LNCaP clone FGC (cell line): ENCODE results near the gene TMEM131.

Experiments
- DNase-seq: peaks from one replicate; pipeline ENCODE4 v3.0.0-alpha.2; 2011; ENCODE audit warnings: low read depth
- H3K4me3 ChIP-seq: 2 replicates; pipeline ENCODE4 v1.5.1; 2011; ENCODE audit warnings: mild to moderate bottlenecking, low read depth, low read length, control low read depth
- TF ChIP-seq, protein P1 (sequence below): IDR thresholded peaks from 2 replicates; pipeline ENCODE4 v1.5.1; 2012; ENCODE audit warnings: mild to moderate bottlenecking; ENCODE audit not compliant: control insufficient read depth, insufficient read depth; ENCODE audit errors: extremely low read depth

Gene TMEM131

DNA sequence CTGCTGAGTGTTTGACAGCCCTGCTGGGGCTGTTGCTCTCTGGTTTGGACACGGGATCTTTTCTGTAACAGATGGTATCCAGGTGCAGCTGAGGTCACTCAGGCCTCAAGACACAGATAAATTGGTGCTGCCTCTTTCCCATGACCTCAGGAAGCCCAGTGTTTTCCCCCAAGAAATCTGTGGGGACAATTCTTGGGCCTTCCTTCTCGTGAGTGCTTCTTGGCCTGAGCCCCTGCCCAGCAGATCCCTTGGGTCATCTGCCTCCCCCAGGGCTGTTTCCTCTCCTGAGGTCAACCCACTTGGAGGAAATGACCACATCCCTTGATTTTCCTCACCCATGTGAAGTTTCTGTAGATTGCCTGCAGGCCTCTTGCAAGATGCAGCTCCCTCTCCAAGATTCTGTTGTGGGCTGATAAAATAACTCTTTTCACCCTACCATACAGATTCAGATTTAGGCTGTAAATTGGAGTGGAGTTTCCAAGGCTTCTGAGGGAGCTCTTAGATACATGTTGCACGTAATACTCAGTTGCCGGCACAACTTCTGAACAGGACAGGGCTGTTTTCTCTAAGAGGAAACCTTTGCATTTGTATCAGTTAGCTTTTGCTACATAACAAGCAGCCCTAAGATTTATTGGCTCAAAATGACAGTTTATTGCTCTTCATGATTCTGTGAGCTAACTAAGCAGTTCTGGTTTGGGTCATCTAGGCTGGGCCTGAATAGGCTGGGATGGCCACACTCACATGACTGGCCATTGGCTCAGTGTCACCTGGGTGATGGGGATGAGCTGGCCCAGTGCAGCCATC, 269.3 kb downstream of the TMEM131 start:
- TF ChIP-seq, protein P1, sequence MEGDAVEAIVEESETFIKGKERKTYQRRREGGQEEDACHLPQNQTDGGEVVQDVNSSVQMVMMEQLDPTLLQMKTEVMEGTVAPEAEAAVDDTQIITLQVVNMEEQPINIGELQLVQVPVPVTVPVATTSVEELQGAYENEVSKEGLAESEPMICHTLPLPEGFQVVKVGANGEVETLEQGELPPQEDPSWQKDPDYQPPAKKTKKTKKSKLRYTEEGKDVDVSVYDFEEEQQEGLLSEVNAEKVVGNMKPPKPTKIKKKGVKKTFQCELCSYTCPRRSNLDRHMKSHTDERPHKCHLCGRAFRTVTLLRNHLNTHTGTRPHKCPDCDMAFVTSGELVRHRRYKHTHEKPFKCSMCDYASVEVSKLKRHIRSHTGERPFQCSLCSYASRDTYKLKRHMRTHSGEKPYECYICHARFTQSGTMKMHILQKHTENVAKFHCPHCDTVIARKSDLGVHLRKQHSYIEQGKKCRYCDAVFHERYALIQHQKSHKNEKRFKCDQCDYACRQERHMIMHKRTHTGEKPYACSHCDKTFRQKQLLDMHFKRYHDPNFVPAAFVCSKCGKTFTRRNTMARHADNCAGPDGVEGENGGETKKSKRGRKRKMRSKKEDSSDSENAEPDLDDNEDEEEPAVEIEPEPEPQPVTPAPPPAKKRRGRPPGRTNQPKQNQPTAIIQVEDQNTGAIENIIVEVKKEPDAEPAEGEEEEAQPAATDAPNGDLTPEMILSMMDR = no peak
- no peak for DNase-seq
- no peak overlapping the region for H3K4me3 ChIP-seq

DNA sequence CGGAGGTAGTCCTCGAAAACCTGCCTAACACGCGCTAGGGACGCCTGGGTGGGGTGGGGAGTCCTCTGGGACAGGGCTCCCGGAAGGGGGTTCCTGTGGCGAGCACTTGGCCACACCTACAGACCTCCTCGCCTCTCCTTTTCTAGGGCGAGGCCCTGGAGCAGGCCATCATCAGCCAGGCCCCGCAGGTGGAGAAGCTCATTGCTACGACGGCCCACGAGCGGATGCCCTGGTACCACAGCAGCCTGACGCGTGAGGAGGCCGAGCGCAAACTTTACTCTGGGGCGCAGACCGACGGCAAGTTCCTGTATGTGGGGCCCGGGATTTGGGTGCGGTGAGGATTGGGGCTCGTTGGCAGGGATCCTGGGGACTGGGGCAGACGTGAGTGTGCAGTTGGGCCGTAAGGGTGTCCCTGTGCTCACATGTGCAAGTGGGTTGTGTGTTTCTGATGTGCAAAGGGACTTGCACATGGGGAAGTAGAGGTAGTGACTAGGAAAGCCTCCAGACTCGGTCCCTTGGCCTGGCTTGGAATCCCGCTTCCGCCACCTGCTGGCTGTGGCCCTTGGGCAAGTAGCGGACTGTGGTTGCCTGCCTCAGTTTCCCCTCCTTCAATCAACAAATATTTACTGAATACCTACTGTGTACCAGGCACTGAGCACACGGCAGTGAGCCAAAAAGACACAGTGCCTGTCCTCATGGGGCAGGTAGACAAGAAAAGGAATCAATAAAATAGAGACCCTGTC, 270.6 kb downstream of the TMEM131 start:
- TF ChIP-seq, protein P1 = no peak
- H3K4me3 ChIP-seq = no peak overlapping the region
- DNase-seq = no peak

DNA sequence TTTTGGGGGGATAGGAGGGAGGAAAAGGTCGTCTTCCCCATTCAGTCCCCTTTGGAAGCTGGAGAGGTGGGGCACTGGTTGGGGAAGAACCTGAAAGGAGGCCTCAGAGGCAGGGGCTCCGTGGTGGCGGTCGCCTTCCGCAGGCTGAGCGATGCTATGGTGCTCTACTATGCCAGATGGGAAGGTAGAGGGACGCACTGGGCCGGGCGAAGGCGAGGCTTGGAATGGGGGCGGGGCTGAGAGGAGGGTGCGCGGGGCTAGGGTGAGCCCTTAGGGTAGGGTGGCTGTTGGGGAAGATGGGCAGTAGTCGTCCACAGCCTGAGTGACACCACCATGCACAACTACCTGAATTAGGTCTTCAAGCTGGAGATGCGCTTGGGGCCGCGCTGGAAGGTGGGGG, 271.2 kb downstream of the TMEM131 start:
- TF ChIP-seq, protein P1 = no peak
- no peak overlapping the region for H3K4me3 ChIP-seq
- DNase-seq = no peak

DNA sequence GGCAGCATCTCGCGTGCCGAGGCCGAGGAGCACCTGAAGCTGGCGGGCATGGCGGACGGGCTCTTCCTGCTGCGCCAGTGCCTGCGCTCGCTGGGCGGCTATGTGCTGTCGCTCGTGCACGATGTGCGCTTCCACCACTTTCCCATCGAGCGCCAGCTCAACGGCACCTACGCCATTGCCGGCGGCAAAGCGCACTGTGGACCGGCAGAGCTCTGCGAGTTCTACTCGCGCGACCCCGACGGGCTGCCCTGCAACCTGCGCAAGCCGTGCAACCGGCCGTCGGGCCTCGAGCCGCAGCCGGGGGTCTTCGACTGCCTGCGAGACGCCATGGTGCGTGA, 271.7 kb downstream of the TMEM131 start:
- H3K4me3 ChIP-seq = no peak overlapping the region
- TF ChIP-seq, protein P1 = no peak
- DNase-seq = no peak

DNA sequence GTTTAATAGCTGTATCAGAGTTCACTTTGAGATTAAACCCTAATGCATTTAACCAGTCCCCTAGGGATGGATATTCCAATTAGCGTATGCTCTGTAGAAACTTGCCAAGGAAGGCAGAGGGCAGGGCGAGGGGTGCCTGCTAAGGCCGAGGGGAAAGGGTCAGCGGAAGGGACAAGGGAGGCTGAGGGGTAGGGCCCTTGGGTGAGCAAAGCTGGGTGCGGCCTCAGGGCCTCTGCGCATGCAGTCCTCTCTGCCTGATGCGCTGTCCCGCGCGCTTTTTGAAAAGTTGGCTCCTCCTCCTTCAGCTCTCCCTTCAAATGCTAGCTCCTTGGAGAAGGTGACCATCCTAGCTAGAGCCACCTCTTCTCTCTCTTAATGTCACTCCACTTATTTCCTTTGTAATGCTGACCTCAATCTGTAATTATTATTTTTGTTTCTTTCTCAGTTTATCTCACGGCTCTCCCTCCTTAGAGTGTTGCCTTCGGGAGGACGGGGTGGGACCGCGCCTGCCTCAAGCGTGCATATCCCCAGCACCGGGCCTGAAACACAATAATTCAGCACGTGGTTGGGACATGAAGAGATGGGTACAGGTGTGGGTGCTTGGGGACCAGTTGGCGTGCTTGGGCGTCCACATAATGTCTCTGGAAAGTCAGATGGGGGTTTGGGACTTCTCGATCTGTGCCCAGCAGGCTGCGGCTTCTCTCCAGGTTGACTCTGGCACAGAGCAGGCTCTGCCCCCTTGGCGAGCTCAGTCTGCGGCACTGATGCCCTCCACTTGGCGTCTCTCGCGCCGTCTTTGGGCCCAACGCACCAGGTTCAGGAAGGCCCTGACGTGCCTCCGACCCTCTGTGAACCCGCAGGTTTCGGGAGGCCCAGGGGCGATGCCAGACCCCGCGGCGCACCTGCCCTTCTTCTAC, 272.3 kb downstream of the TMEM131 start:
- TF ChIP-seq, protein P1 = no peak
- DNase-seq = no peak
- no peak overlapping the region for H3K4me3 ChIP-seq

DNA sequence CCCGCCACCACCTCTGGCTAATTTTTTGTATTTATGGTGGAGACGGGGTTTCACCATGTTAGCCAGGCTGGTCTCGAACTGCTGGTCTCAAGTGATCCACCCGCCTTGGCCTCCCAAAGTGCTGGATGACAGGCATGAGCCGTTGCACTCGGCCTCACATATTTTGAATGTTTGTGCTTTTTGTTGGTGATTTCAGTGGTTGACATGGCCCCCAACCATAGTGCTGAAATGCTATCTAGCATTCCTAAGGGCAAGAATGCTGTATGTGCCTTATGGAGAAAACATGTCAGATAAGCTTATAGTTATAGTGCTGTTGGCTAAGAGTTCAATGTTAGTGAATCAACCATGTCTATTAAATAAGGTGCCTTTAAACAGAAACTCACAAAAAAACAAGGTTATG, 273.5 kb downstream of the TMEM131 start:
- no peak for DNase-seq
- TF ChIP-seq, protein P1 = no peak
- no peak overlapping the region for H3K4me3 ChIP-seq
